ENCODE results near the gene LRMDA.

LRMDA gene

GRCh38 chr10:76393875-76394706 is 962.7 kb downstream of the LRMDA start:
- DNase-seq: no peak

GRCh38 chr10:76394707-76395042 is 963.3 kb downstream of the LRMDA start:
- no peak for DNase-seq

- DNase-seq: no peak
Measured at GRCh38 chr10:76395251-76395650, 963.8 kb downstream of the LRMDA start.

- DNase-seq: no peak
Measured at GRCh38 chr10:76396134-76396533, 964.7 kb downstream of the LRMDA start.

- DNase-seq: no peak
Measured at GRCh38 chr10:76397181-76398042, 966.0 kb downstream of the LRMDA start.

- DNase-seq: no peak
Measured at GRCh38 chr10:76398043-76398710, 966.8 kb downstream of the LRMDA start.

GRCh38 chr10:76399226-76399625 is 967.8 kb downstream of the LRMDA start:
- no peak for DNase-seq

- no peak for DNase-seq
Measured at GRCh38 chr10:76401006-76401405, 969.6 kb downstream of the LRMDA start.

GRCh38 chr10:76403912-76404311 is 972.5 kb downstream of the LRMDA start:
- peak; percentile 94 for DNase-seq

- peak; percentile 23 for DNase-seq
Measured at GRCh38 chr10:76404531-76404930, 973.1 kb downstream of the LRMDA start.

GRCh38 chr10:76405922-76406321 is 974.5 kb downstream of the LRMDA start:
- DNase-seq: peak; percentile 54

GRCh38 chr10:76408646-76409045 is 977.2 kb downstream of the LRMDA start:
- DNase-seq: no peak

GRCh38 chr10:76411729-76412435 is 980.5 kb downstream of the LRMDA start:
- no peak for DNase-seq

GRCh38 chr10:76415554-76415953 is 984.1 kb downstream of the LRMDA start:
- DNase-seq: no peak

GRCh38 chr10:76416642-76417041 is 985.2 kb downstream of the LRMDA start:
- DNase-seq: no peak

- no peak for DNase-seq
Measured at GRCh38 chr10:76420725-76421124, 989.3 kb downstream of the LRMDA start.

GRCh38 chr10:76422769-76423168 is 991.3 kb downstream of the LRMDA start:
- no peak for DNase-seq

- peak; percentile 69 for DNase-seq
Measured at GRCh38 chr10:76428551-76429367, 997.3 kb downstream of the LRMDA start.

GRCh38 chr10:76429368-76430060 is 998.1 kb downstream of the LRMDA start:
- DNase-seq: peak; percentile 48

- DNase-seq: peak; percentile 43
Measured at GRCh38 chr10:76430061-76430645, 998.7 kb downstream of the LRMDA start.

Data from suppressor macrophage treated with lipopolysaccharide for 4 hours (primary cell).